SK-N-SH (cell line): ENCODE data around the gene ABCC3.

Experiments
- EP300 ChIP-seq, 2 experiments: IDR thresholded peaks; 2 replicates each; pipeline versions ENCODE4 v1.4.0 to v1.6.1; 2012; ENCODE audit warnings: borderline replicate concordance in 1 of 2, low read depth in 1 of 2, low read length in 1 of 2
- EZH2phosphoT487 ChIP-seq: fragments of 200-600 bp; sonication (generic); IDR thresholded peaks from 2 replicates; pipeline ENCODE4 v1.6.1; 2017; ENCODE audit warnings: low read depth, mixed run types, mild to moderate bottlenecking, antibody characterized with exemption, moderate library complexity, borderline replicate concordance
- FOSL2 ChIP-seq: IDR thresholded peaks from 2 replicates; pipeline ENCODE4 v1.4.0; 2012; ENCODE audit warnings: low read depth, mild to moderate bottlenecking, moderate library complexity, borderline replicate concordance
- FOXJ3 ChIP-seq: sonication (generic); formaldehyde crosslinking; IDR thresholded peaks from 2 replicates; pipeline ENCODE4 v1.5.1; 2020; ENCODE audit warnings: mild to moderate bottlenecking, missing genetic modification reagents
- MXI1 ChIP-seq: IDR thresholded peaks from 2 replicates; pipeline ENCODE4 v1.6.1; 2012; ENCODE audit warnings: mild to moderate bottlenecking, low read depth, low read length, improper control_type of control experiment
- NFIC ChIP-seq: IDR thresholded peaks from 2 replicates; pipeline ENCODE4 v1.4.0; 2012; ENCODE audit warnings: borderline replicate concordance
- POLR2AphosphoS5 ChIP-seq: IDR thresholded peaks from 2 replicates; pipeline ENCODE4 v1.6.1; 2012; ENCODE audit warnings: low read depth, low read length
- RAD21 ChIP-seq: IDR thresholded peaks from 2 replicates; pipeline ENCODE4 v1.6.1; 2012; ENCODE audit warnings: mild to moderate bottlenecking, low read length
- RFX5 ChIP-seq: IDR thresholded peaks from 2 replicates; pipeline ENCODE4 v1.6.1; 2012; ENCODE audit warnings: mild to moderate bottlenecking, improper control_type of control experiment, low read length
- SIN3A ChIP-seq: IDR thresholded peaks from 2 replicates; pipeline ENCODE4 v1.6.1; 2012; ENCODE audit warnings: low read depth, mild to moderate bottlenecking, low read length, moderate library complexity, borderline replicate concordance
- SMC3 ChIP-seq: IDR thresholded peaks from 2 replicates; pipeline ENCODE4 v1.6.1; 2012; ENCODE audit warnings: low read depth, low read length, improper control_type of control experiment
- TAF1 ChIP-seq: IDR thresholded peaks from 2 replicates; pipeline ENCODE4 v1.6.1; 2012; ENCODE audit warnings: low read depth, mild to moderate bottlenecking, low read length, moderate library complexity, borderline replicate concordance
- USF1 ChIP-seq: IDR thresholded peaks from 2 replicates; pipeline ENCODE4 v1.4.0; 2012; ENCODE audit warnings: low read depth, borderline replicate concordance
- TF ChIP-seq, protein P1 (sequence below): fragments of 200-600 bp; sonication (generic); IDR thresholded peaks from 2 replicates; pipeline ENCODE4 v1.6.1; 2017; ENCODE audit warnings: antibody characterized with exemption, mild to moderate bottlenecking, moderate library complexity

DNA sequence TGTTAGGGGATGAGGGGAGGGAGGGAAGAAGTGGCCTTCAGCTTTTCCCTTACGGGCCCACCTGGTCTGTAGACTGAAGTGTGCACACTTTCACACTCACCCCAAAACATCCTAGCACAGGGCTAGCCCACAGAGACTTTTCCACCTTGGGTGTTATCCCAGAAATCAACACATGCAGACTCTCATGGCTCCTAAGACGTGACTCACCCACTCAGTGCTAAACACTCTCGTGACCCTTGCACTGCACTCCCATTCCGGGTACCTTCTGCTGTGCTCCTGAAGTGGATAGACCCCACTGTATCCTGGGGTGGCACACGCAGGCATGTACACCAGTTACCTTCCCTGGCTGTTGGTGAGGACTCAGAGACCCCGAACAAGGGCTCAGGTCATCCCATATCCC, 23.0 kb upstream of the ABCC3 start:
- TF ChIP-seq TAF1: no peak
- TF ChIP-seq POLR2AphosphoS5: no peak
- TF ChIP-seq SMC3: no peak
- TF ChIP-seq EZH2phosphoT487: no peak
- TF ChIP-seq, protein P1, sequence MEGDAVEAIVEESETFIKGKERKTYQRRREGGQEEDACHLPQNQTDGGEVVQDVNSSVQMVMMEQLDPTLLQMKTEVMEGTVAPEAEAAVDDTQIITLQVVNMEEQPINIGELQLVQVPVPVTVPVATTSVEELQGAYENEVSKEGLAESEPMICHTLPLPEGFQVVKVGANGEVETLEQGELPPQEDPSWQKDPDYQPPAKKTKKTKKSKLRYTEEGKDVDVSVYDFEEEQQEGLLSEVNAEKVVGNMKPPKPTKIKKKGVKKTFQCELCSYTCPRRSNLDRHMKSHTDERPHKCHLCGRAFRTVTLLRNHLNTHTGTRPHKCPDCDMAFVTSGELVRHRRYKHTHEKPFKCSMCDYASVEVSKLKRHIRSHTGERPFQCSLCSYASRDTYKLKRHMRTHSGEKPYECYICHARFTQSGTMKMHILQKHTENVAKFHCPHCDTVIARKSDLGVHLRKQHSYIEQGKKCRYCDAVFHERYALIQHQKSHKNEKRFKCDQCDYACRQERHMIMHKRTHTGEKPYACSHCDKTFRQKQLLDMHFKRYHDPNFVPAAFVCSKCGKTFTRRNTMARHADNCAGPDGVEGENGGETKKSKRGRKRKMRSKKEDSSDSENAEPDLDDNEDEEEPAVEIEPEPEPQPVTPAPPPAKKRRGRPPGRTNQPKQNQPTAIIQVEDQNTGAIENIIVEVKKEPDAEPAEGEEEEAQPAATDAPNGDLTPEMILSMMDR: no peak
- TF ChIP-seq EP300 (IDR thresholded peaks at IDR 0.05; ENCODE audit: borderline replicate concordance in 1 of 2, low read depth in 1 of 2, low read length in 1 of 2): no peak
- TF ChIP-seq FOXJ3 (CRISPR knock-in tag): no peak
- TF ChIP-seq SIN3A: no peak
- no peak for TF ChIP-seq FOSL2
- no peak for TF ChIP-seq RAD21
- no peak for TF ChIP-seq RFX5
- no peak for TF ChIP-seq NFIC
- no peak for TF ChIP-seq MXI1
- TF ChIP-seq USF1: no peak
